Hematopoietic multipotent progenitor cell treated with erythropoietin and hydrocortisone succinate and interleukin-3 and kit ligand, for 15 days (in vitro differentiated cells): ENCODE results near the gene FNTB.

Experiments used
- DNase-seq: peaks from one replicate; pipeline ENCODE4 v3.0.0-alpha.2; 2015; ENCODE audit warnings: low spot score

Gene FNTB

GRCh38 chr14:64953310-64953654 lies 33.4 kb upstream of the FNTB start:
- DNase-seq = no peak

DNA sequence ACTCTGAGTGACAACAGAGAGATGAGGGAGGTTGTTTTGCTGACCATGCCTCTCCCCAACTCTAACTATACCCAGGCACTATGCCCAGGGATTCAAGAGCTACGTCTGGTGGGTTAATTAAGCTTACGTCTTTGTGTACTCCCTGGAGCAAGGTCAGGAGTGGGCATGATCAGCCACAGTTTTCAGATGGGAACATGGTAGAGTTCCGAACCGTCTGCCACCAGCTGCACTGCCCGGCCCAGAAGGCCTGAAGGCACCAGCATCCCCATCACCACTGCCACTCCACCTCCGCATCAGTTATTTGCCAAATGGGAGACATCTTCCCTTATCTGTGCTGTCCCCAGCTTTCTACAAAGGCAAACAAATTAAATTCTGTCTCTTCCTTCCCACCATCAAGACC lies 33.0 kb upstream of the FNTB start:
- DNase-seq = no peak

GRCh38 chr14:64954491-64955240 lies 32.0 kb upstream of the FNTB start:
- no peak for DNase-seq

- no peak for DNase-seq
Measured at GRCh38 chr14:64955297-64955696, 31.4 kb upstream of the FNTB start.

- no peak for DNase-seq
Measured at GRCh38 chr14:64956697-64957406, 29.8 kb upstream of the FNTB start.

DNA sequence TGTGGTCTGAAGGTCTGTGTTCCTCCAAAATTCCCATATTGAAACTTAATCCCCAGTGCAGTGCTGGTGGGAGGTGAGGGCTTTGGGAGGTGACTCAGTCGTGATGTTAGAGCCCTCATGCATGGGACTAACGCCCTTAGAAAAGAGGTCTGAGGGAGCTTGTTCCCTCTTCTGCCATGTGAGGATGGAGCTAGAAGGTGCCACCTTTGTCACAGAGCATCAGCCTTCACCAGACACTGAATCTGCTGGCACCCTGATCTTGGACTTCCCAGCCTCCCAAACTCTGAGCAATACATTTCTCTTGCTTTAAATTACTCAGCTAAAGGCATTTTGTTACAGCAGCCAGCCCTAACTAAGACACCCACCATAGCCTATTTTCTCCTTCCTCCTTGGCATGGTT lies 28.5 kb upstream of the FNTB start:
- no peak for DNase-seq

- DNase-seq = no peak
Measured at GRCh38 chr14:64958743-64959142, 28.0 kb upstream of the FNTB start.

- DNase-seq = no peak
Measured at GRCh38 chr14:64960762-64961276, 25.9 kb upstream of the FNTB start.

DNA sequence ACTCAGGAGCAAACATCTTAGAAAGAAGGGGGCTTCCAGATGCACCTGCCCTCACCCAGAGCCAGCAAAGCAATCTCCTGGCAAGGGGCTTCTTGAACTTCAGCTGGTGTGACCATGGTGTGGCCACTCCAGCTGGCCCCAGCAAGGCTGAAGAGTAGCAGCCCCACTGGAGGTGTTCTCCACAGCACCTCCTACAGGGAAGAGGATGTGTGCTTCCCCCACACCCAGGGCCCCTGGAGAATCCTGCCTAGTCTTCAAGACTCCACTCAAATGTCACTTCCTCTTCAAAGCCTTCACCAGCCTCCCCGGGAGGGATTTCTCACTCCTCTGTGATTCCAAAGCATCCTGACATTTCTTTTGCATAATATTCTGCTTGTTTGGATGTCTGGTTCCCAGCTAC lies 23.1 kb upstream of the FNTB start:
- DNase-seq = no peak

DNA sequence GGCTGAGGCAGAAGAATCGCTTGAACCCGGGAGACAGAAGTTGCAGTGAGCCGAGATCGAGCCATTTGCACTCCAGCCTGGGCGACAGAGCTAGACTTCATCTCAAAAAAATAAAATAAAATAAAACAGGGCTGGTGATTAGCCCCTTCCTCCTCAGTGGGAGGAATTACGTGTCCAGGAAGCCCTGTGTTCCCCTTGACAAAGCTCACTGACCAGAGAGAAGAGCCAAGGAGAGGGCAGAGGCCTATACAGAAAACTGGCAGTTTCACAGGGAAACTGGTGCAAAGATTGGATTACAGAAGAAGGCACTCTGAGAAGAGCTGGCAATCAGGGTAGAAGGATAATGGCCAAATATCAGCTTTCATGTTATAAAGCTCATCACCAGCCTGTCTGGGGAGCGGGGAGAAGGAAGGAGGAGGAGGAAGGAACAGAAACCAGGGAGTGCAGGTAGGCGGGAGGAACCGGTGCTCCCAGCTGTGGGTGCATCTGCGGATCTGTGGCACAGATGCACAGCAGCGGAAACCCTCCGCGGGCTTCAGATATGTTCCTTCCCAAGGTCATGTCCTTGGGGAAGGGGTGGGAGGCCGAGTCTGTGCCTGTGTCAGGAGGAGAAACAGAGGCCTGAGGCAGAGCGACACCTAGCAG lies 21.2 kb upstream of the FNTB start:
- DNase-seq = no peak

GRCh38 chr14:64966976-64967375 lies 19.7 kb upstream of the FNTB start:
- no peak for DNase-seq

- DNase-seq = no peak
Measured at GRCh38 chr14:64968167-64968566, 18.5 kb upstream of the FNTB start.

DNA sequence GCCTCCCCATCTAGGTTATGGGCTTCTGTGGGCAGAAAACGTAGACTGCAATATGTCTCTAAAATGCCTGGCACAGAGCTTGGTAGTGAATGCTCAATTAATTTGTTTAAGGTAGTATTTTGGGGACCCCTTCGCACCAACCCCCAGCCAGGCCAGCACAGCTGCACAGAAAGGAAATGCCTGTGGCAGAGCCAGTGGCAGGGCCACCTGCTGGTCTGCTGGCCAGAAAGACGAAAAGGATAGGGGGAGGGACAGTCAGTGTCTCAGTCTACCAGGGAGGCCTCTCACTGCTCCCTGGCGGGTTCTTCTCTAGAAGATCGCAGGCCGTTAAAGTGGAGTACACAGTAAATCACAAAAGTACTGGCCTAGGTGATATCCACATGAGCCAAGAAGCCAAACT lies 18.0 kb upstream of the FNTB start:
- DNase-seq = no peak

GRCh38 chr14:64970041-64970440 lies 16.7 kb upstream of the FNTB start:
- no peak for DNase-seq

GRCh38 chr14:64970776-64971477 lies 15.8 kb upstream of the FNTB start:
- DNase-seq = no peak

DNA sequence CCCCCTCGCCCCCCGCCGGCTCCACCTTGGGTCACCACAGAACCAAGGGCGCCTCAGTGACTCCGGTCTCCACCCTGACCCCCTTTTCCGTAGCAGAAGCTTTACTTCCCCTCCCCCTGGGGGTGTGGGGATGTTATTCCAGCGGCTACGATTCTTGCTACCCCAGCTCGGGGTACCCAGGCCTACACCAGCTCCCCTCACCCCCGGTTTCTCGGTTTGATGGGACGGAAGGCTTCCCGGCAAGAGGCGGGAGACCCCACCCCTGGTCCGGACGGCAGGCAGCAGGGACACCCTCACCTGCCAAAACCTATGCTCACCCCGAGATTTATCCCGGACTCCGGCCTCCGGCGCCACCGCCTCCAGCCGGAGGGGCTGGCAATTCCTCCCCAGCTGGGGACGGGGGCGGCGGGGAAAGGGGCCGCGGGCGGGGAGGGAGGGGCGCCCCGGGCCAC lies 15.2 kb upstream of the FNTB start:
- DNase-seq = no peak

GRCh38 chr14:64971943-64972791 lies 14.5 kb upstream of the FNTB start, which contains the start of gene RAB15:
RAB15 (minus strand) TSS chr14:64972336; CDS start chr14:64972076, 260 bp downstream.
- no peak for DNase-seq

DNA sequence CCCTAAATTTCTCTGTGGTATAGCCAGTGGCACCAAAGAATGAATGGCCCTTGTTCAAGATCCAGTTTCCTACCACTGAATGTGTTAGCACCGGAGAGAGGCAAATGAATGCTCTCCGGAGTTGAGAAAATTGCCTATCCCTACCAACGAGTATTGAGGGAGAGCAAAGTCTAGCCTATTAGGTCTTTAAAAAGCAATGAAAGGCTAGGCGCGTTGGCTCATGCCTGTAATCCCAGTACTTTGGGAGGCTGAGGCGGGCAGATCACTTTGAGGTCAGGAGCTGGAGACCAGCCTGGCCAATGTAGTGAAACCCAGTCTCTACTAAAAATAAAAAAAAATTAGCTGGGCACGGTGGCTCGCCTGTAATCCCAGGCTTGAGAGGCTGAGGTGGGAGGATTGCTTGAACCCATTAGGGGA lies 13.7 kb upstream of the FNTB start:
- DNase-seq = no peak

- no peak for DNase-seq
Measured at GRCh38 chr14:64973826-64974225, 12.9 kb upstream of the FNTB start.

DNA sequence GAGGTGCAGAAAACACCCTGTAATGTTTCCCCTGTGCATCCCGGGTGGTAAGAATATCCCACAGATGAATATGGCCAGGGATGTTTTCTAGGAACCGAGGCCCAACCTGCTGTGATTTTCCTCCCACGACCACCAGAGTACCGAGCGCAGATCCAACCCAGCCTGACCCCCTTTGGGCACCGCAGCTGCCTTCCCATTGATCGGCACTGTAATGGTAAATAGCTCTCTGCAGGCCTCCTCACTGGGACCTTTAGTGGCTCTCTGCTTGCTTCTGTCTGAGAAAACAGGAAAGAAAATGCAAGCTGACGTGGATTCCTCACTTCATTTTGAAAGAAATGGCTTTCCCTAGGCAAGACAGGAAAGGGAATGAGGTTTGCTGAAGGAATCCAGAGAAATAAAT lies 12.1 kb upstream of the FNTB start:
- no peak for DNase-seq

DNA sequence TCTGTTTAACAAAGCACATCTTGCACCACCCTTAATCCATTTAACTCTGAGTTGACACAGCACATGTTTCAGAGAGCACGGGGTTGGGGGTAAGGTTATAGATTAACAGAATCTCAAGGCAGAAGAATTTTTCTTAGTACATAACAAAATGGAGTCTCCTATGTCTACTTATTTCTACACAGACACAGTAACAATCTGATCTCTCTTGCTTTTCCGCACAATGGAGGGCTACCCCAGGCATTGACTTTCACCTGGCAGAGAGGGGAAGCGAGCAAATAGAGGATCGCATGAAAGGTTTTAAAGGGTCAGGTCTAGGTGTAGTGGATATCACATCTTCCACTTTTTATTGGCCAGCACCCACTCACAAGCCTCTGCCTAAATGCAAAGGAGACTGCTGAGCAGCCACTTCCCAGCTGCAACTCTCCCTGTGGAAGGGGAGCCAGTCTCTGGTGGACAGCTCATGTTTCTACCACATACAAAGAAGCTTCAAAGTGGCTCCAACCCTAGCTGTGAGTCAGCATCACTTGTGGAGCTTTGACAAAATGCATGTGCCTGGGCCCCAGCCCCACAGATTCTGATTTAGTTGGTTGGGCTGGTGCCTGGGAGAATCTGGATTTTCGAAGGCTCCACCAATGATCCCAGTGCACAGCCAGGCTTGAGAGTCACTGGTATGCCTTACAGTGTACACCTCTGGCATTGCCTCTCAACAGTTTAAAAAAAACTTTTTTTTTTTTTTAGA lies 7.2 kb upstream of the FNTB start:
- no peak for DNase-seq
